HEK293 (cell line): ENCODE measurements around the gene ZNF274.

Source experiments
- CTCF ChIA-PET: fragments of 350-600 bp; formaldehyde crosslinking; extraction: SDS; loops from one replicate; lab custom pipeline; 2021; ENCODE audit warnings: antibody characterized with exemption; lab: Yijun Ruan, JAX
- POLR2A ChIA-PET: fragments of 300-600 bp; formaldehyde crosslinking; extraction: SDS; loops from one replicate; lab custom pipeline; 2020; ENCODE audit warnings: antibody characterized with exemption, inconsistent platforms; lab: Yijun Ruan, JAX
- H3K27ac ChIP-seq: fragments of 200-500 bp; sonication (Bioruptor generic); 2 replicates; pipeline ENCODE4 v1.5.1; 2014; ENCODE audit warnings: low read depth, low read length, control low read depth, inconsistent platforms; ENCODE audit errors: extremely low read depth
- H3K36me3 ChIP-seq, 2 experiments: fragments of 200-500 bp in 1 of 2; sonication (Bioruptor generic) in 1 of 2; 1 replicate in 1 of 2; 2 replicates in 1 of 2; pipeline ENCODE4 v1.5.1; 2014 to 2017; ENCODE audit warnings: inconsistent platforms in 2 of 2, low read length in 2 of 2; ENCODE audit not compliant: control insufficient read depth in 2 of 2, insufficient read depth in 1 of 2
- H3K4me1 ChIP-seq: fragments of 200-500 bp; sonication (Bioruptor generic); 2 replicates; pipeline ENCODE4 v1.5.1; 2014; ENCODE audit warnings: mild to moderate bottlenecking, low read length, inconsistent platforms; ENCODE audit not compliant: control insufficient read depth, insufficient read depth
- H3K4me3 ChIP-seq: 2 replicates; pipeline ENCODE4 v1.5.1; 2011; ENCODE audit warnings: low read depth, mild to moderate bottlenecking, control low read depth, low read length, moderate library complexity
- H3K9me3 ChIP-seq: fragments of 200-500 bp; sonication (Bioruptor generic); 2 replicates; pipeline ENCODE4 v1.5.1; 2014; ENCODE audit warnings: low read depth, low read length, inconsistent platforms; ENCODE audit not compliant: control insufficient read depth, insufficient read depth
- ATF2 ChIP-seq: fragments of 450-650 bp; formaldehyde crosslinking; IDR thresholded peaks from 2 replicates; pipeline ENCODE4 v1.5.1; 2016; ENCODE audit warnings: missing biosample characterization, missing genetic modification characterization, low read depth
- GLIS2 ChIP-seq: fragments of 450-650 bp; formaldehyde crosslinking; IDR thresholded peaks from 2 replicates; pipeline ENCODE4 v1.5.1; 2016; ENCODE audit warnings: missing biosample characterization, missing genetic modification characterization
- HOXD13 ChIP-seq: sonication (generic); formaldehyde crosslinking; IDR thresholded peaks from 2 replicates; pipeline ENCODE4 v1.8.0; 2022; ENCODE audit warnings: missing genetic modification reagents, borderline replicate concordance
- KLF9 ChIP-seq: fragments of 450-650 bp; formaldehyde crosslinking; IDR thresholded peaks from 2 replicates; pipeline ENCODE4 v1.5.1; 2016; ENCODE audit warnings: missing biosample characterization, missing genetic modification characterization, low read depth
- MYNN ChIP-seq: fragments of 450-650 bp; formaldehyde crosslinking; IDR thresholded peaks from 2 replicates; pipeline ENCODE4 v1.5.1; 2016; ENCODE audit warnings: missing biosample characterization, missing genetic modification characterization, borderline replicate concordance
- REST ChIP-seq: fragments of 450-650 bp; formaldehyde crosslinking; IDR thresholded peaks from 2 replicates; pipeline ENCODE4 v1.5.1; 2016; ENCODE audit warnings: missing biosample characterization, missing genetic modification characterization
- ZFP41 ChIP-seq: fragments of 450-650 bp; formaldehyde crosslinking; IDR thresholded peaks from 2 replicates; pipeline ENCODE4 v1.5.1; 2016; ENCODE audit warnings: missing biosample characterization, missing genetic modification characterization, borderline replicate concordance
- ZNF121 ChIP-seq: fragments of 450-650 bp; formaldehyde crosslinking; IDR thresholded peaks from 2 replicates; pipeline ENCODE4 v1.5.1; 2016; ENCODE audit warnings: missing biosample characterization, missing genetic modification characterization
- ZNF184 ChIP-seq: fragments of 450-650 bp; IDR thresholded peaks from 2 replicates; pipeline ENCODE4 v1.5.1; 2018; ENCODE audit warnings: missing biosample characterization, mild to moderate bottlenecking, missing genetic modification characterization
- TF ChIP-seq, protein P1 (sequence below): fragments of 450-650 bp; formaldehyde crosslinking; IDR thresholded peaks from 2 replicates; pipeline ENCODE4 v1.5.1; 2016; ENCODE audit warnings: missing biosample characterization, missing genetic modification characterization
- TF ChIP-seq, protein P2 (sequence below): fragments of 450-650 bp; formaldehyde crosslinking; IDR thresholded peaks from 2 replicates; pipeline ENCODE4 v1.5.1; 2016; ENCODE audit warnings: missing biosample characterization, missing genetic modification characterization, borderline replicate concordance
- TF ChIP-seq, protein P3 (sequence below): fragments of 450-650 bp; formaldehyde crosslinking; IDR thresholded peaks from 2 replicates; pipeline ENCODE4 v1.5.0; 2017; ENCODE audit warnings: missing biosample characterization, missing genetic modification characterization, borderline replicate concordance

ZNF274 gene

DNA sequence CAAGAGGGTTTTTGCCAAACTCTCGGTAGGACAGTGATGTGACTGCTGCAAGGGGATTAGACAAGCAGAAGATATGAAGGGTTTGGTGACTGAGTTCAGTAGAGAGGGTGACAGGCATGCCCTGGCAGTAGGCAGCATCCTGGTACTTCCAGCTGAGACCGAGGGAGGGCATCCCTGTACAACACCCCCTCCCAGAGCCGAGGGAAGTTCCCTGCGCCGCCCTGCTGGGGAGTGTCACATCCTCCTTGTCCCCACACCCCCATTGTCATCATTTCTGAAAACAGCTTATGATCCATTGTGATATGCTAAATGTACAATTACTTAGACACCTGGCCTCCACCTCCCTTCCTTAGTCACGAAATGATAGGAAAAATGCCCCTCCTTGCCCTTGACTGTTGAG is 60.5 kb downstream of the ZNF274 start:
- Histone ChIP-seq H3K36me3 (peaks cover 92 to 94% of the 10 kb centered on the region in 2 experiments), H3K9me3 (peaks cover under 1% of the 10 kb centered on the region; the same call in 1 of the 2 replicates), H3K4me3 (no peak overlapping the region), H3K4me1 (no peaks in the 10 kb centered on the region), H3K27ac (no peak overlapping the region)
- TF ChIP-seq HOXD13 (CRISPR knock-in tag): 0 out of 2 replicates have a peak, but pooled peaks have one; percentile 3
- TF ChIP-seq, protein P1, sequence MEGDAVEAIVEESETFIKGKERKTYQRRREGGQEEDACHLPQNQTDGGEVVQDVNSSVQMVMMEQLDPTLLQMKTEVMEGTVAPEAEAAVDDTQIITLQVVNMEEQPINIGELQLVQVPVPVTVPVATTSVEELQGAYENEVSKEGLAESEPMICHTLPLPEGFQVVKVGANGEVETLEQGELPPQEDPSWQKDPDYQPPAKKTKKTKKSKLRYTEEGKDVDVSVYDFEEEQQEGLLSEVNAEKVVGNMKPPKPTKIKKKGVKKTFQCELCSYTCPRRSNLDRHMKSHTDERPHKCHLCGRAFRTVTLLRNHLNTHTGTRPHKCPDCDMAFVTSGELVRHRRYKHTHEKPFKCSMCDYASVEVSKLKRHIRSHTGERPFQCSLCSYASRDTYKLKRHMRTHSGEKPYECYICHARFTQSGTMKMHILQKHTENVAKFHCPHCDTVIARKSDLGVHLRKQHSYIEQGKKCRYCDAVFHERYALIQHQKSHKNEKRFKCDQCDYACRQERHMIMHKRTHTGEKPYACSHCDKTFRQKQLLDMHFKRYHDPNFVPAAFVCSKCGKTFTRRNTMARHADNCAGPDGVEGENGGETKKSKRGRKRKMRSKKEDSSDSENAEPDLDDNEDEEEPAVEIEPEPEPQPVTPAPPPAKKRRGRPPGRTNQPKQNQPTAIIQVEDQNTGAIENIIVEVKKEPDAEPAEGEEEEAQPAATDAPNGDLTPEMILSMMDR: no peak
- CTCF ChIA-PET: no interaction called here
- POLR2A ChIA-PET: interaction anchor here (0.6 kb wide), 1 partner anchor 254 kb away, joined by 3 read pairs; no protein-coding TSS in a partner anchor

GRCh38 chr19:58248886-58249285 is 66.0 kb downstream of the ZNF274 start:
- peaks cover 81 to 99% of the 10 kb centered on the region in 2 experiments for H3K36me3 ChIP-seq
- no peaks in the 10 kb centered on the region for H3K4me1 ChIP-seq
- no peak for TF ChIP-seq ZFP41 (tag by site-specific recombination)
- no peak for TF ChIP-seq ATF2
- TF ChIP-seq, protein P2, sequence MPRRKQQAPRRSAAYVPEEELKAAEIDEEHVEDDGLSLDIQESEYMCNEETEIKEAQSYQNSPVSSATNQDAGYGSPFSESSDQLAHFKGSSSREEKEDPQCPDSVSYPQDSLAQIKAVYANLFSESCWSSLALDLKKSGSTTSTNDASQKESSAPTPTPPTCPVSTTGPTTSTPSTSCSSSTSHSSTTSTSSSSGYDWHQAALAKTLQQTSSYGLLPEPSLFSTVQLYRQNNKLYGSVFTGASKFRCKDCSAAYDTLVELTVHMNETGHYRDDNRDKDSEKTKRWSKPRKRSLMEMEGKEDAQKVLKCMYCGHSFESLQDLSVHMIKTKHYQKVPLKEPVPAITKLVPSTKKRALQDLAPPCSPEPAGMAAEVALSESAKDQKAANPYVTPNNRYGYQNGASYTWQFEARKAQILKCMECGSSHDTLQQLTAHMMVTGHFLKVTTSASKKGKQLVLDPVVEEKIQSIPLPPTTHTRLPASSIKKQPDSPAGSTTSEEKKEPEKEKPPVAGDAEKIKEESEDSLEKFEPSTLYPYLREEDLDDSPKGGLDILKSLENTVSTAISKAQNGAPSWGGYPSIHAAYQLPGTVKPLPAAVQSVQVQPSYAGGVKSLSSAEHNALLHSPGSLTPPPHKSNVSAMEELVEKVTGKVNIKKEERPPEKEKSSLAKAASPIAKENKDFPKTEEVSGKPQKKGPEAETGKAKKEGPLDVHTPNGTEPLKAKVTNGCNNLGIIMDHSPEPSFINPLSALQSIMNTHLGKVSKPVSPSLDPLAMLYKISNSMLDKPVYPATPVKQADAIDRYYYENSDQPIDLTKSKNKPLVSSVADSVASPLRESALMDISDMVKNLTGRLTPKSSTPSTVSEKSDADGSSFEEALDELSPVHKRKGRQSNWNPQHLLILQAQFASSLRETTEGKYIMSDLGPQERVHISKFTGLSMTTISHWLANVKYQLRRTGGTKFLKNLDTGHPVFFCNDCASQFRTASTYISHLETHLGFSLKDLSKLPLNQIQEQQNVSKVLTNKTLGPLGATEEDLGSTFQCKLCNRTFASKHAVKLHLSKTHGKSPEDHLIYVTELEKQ (tag by site-specific recombination): no peak
- no peak for TF ChIP-seq GLIS2 (tag by site-specific recombination)
- TF ChIP-seq ZNF121 (tag by site-specific recombination): no peak
- no peak for TF ChIP-seq MYNN
- no peak for TF ChIP-seq KLF9 (tag by site-specific recombination)
- TF ChIP-seq, protein P3, sequence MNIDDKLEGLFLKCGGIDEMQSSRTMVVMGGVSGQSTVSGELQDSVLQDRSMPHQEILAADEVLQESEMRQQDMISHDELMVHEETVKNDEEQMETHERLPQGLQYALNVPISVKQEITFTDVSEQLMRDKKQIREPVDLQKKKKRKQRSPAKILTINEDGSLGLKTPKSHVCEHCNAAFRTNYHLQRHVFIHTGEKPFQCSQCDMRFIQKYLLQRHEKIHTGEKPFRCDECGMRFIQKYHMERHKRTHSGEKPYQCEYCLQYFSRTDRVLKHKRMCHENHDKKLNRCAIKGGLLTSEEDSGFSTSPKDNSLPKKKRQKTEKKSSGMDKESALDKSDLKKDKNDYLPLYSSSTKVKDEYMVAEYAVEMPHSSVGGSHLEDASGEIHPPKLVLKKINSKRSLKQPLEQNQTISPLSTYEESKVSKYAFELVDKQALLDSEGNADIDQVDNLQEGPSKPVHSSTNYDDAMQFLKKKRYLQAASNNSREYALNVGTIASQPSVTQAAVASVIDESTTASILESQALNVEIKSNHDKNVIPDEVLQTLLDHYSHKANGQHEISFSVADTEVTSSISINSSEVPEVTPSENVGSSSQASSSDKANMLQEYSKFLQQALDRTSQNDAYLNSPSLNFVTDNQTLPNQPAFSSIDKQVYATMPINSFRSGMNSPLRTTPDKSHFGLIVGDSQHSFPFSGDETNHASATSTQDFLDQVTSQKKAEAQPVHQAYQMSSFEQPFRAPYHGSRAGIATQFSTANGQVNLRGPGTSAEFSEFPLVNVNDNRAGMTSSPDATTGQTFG (tag by site-specific recombination): no peak
- TF ChIP-seq REST (tag by site-specific recombination): no peak
- no peak for TF ChIP-seq ZNF184 (tag by site-specific recombination)
- TF ChIP-seq, all 188 proteins: peak for 0
- Histone ChIP-seq H3K9me3 (peaks cover 9% of the 10 kb centered on the region), H3K4me3 (no peak overlapping the region), H3K27ac (no peak overlapping the region)
- CTCF ChIA-PET: no interaction called here
- POLR2A ChIA-PET: no interaction called here
